Esophagus squamous epithelium (tissue), 4 donors: ENCODE measurements around the gene NPPA.

Source experiments
- POLR2A ChIP-seq, 4 donors: fragments of 450-650 bp; IDR thresholded peaks; one replicate each; pipeline ENCODE4 v1.6.1; 2017; ENCODE audit warnings: antibody characterized with exemption in 4 of 4, mild to moderate bottlenecking in 4 of 4, moderate library complexity in 3 of 4
- TF ChIP-seq, protein P1 (sequence below), 6 experiments: fragments of 450-650 bp in 4 of 6; fragments of 200-600 bp in 2 of 6; sonication (generic) in 2 of 6; IDR thresholded peaks; one replicate each; pipeline ENCODE4 v1.5.1; 2016 to 2019; ENCODE audit warnings: antibody characterized with exemption in 6 of 6, mild to moderate bottlenecking in 4 of 6, moderate library complexity in 4 of 6

DNA sequence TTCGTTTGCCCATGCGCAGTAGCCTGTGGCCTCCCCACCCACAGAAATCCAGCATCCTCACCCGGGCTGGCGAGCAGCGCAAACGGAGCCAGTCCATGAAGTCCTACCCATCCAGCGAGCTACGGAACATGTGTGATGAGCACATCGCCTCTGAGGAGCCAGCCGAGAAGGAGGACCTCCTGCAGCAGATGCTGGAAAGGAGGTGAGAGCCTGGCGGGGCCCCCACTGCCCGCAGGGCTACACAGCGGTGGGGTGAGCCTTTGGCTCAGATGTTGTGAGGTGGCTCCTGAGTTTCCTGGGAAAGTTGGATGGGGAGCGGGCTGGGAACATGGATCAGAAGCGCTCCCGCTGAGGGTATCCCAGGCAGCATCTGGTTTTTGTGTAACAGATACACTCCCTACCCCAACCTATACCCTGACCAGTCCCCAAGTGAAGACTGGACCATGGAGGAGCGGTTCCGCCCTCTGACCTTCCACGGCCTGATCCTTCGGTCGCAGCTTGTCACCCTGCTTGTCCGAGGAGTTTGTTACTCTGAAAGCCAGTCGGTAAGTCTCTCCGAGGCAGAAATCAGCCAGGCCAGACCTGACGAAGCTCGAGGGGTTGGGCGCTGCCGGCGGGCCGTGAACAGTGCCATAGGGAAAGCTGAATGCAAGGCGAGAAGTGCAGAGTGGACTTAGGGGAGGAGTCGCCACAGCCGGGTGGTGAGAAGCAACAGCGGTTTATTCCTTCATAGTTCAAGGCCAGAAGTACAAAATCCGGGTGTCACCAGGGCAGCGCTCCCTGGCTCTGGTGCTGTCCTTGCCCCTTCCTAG, 10.4 kb downstream of the NPPA start:
- TF ChIP-seq, protein P1, sequence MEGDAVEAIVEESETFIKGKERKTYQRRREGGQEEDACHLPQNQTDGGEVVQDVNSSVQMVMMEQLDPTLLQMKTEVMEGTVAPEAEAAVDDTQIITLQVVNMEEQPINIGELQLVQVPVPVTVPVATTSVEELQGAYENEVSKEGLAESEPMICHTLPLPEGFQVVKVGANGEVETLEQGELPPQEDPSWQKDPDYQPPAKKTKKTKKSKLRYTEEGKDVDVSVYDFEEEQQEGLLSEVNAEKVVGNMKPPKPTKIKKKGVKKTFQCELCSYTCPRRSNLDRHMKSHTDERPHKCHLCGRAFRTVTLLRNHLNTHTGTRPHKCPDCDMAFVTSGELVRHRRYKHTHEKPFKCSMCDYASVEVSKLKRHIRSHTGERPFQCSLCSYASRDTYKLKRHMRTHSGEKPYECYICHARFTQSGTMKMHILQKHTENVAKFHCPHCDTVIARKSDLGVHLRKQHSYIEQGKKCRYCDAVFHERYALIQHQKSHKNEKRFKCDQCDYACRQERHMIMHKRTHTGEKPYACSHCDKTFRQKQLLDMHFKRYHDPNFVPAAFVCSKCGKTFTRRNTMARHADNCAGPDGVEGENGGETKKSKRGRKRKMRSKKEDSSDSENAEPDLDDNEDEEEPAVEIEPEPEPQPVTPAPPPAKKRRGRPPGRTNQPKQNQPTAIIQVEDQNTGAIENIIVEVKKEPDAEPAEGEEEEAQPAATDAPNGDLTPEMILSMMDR (IDR thresholded peaks at IDR 0.05): no peak
- no peak for TF ChIP-seq POLR2A (IDR thresholded peaks at IDR 0.05)
